H1 (cell line): ENCODE results near the gene ADK. TPM values are rescaled to one million over a fixed set of nuclear protein-coding genes. Genes with fewer than 3 reads are reported as not detected.

Experiments
- CTCF ChIA-PET: fragments of 300-600 bp; sonication (Branson Sonifier 250); formaldehyde crosslinking; loops from one replicate; lab custom pipeline; 2021; ENCODE audit not compliant: partially characterized antibody; lab: Charles Lee
- POLR2A ChIA-PET: fragments of 300-600 bp; sonication (Branson Sonifier 250); formaldehyde crosslinking; loops from one replicate; lab custom pipeline; 2021; ENCODE audit warnings: inconsistent platforms; ENCODE audit not compliant: partially characterized antibody; lab: Charles Lee
- DNase-seq, 2 experiments: peaks; one replicate each; pipeline versions ENCODE4 v3.0.0 to v3.0.0-alpha.2; 2010 to 2022; ENCODE audit warnings: low spot score in 2 of 2, low read depth in 1 of 2, mixed read lengths in 1 of 2
- FAIRE-seq: peaks from 2 replicates; lab custom pipeline; 2011; peaks lifted over from hg19 to GRCh38; lab: Jason Lieb, UNC
- H2AFZ ChIP-seq: 2 replicates; pipeline ENCODE4 v1.8.1; 2012; ENCODE audit warnings: low read length, inconsistent platforms
- H2AK5ac ChIP-seq: 2 replicates; pipeline ENCODE4 v1.6.1; 2013; ENCODE audit warnings: low read depth, low read length
- H2BK120ac ChIP-seq: replicated peaks from 2 replicates; pipeline ENCODE3; 2013; ENCODE audit warnings: low read depth, low read length, inconsistent platforms
- H2BK12ac ChIP-seq: 2 replicates; pipeline ENCODE4 v1.6.1; 2013; ENCODE audit warnings: low read depth, low read length
- H2BK15ac ChIP-seq: 2 replicates; pipeline ENCODE4 v1.6.1; 2013; ENCODE audit warnings: low read length
- H2BK20ac ChIP-seq: 2 replicates; pipeline ENCODE4 v1.6.1; 2013; ENCODE audit warnings: low read length
- H2BK5ac ChIP-seq: 2 replicates; pipeline ENCODE4 v1.6.1; 2013; ENCODE audit warnings: low read depth, low read length
- H3K14ac ChIP-seq: 2 replicates; pipeline ENCODE4 v1.6.1; 2013; ENCODE audit warnings: inconsistent platforms; ENCODE audit not compliant: insufficient read length
- H3K18ac ChIP-seq: 2 replicates; pipeline ENCODE4 v1.6.1; 2013; ENCODE audit warnings: low read length; ENCODE audit errors: extremely low read depth
- H3K23ac ChIP-seq: 2 replicates; pipeline ENCODE4 v1.6.1; 2013; ENCODE audit warnings: inconsistent platforms; ENCODE audit not compliant: insufficient read length
- H3K23me2 ChIP-seq: 2 replicates; pipeline ENCODE4 v1.6.1; 2013; ENCODE audit warnings: low read depth, low read length
- H3K27ac ChIP-seq: 2 replicates; pipeline ENCODE4 v1.6.1; 2011; ENCODE audit warnings: low read depth, low read length, inconsistent platforms
- H3K27me3 ChIP-seq, 4 experiments: replicated peaks in 1 of 4; 1 replicate in 1 of 4; 2 replicates in 3 of 4; pipeline versions ENCODE4 v1.6.1 to v1.8.1; 2011 to 2013; ENCODE audit warnings: low read length in 3 of 4, mild to moderate bottlenecking in 3 of 4, inconsistent platforms in 2 of 4, mixed read lengths in 2 of 4, moderate library complexity in 1 of 4; ENCODE audit not compliant: control insufficient read depth in 3 of 4, insufficient read depth in 3 of 4; ENCODE audit errors: extremely low read depth in 1 of 4
- H3K36me3 ChIP-seq, 4 experiments: 2 replicates each; pipeline versions ENCODE4 v1.6.1 to v1.8.1; 2011 to 2013; ENCODE audit warnings: mild to moderate bottlenecking in 4 of 4, low read length in 3 of 4, moderate library complexity in 2 of 4, control low read depth in 1 of 4, inconsistent platforms in 1 of 4; ENCODE audit not compliant: insufficient read depth in 4 of 4, control insufficient read depth in 2 of 4
- H3K4ac ChIP-seq: replicated peaks from 2 replicates; pipeline ENCODE3; 2013; ENCODE audit warnings: low read length, low read depth, mixed read lengths, inconsistent platforms; ENCODE audit not compliant: insufficient read length
- H3K4me1 ChIP-seq, 4 experiments: replicated peaks in 1 of 4; 1 replicate in 1 of 4; 2 replicates in 3 of 4; pipeline versions ENCODE4 v1.6.1 to v1.8.1; 2011 to 2013; ENCODE audit warnings: low read length in 3 of 4, inconsistent platforms in 2 of 4, mixed read lengths in 1 of 4; ENCODE audit not compliant: insufficient read depth in 4 of 4, control insufficient read depth in 3 of 4
- H3K4me2 ChIP-seq, 2 experiments: 2 replicates each; pipeline versions ENCODE4 v1.6.1 to v1.8.1; 2011 to 2013; ENCODE audit warnings: low read depth in 2 of 2, low read length in 2 of 2, control low read depth in 1 of 2, inconsistent platforms in 1 of 2, mild to moderate bottlenecking in 1 of 2; ENCODE audit not compliant: insufficient read depth in 1 of 2
- H3K4me3 ChIP-seq, 4 experiments: fragments of 200-600, 300-600 bp in 1 of 4; sonication (generic), shearing (Covaris generic), sonication (Bioruptor Twin) in 1 of 4; 2 replicates each; pipeline versions ENCODE4 v1.5.1 to v1.8.1; 2011 to 2016; ENCODE audit warnings: low read length in 4 of 4, low read depth in 3 of 4, control low read depth in 2 of 4, inconsistent platforms in 2 of 4, mild to moderate bottlenecking in 2 of 4, mixed read lengths in 1 of 4, moderate library complexity in 1 of 4; ENCODE audit not compliant: insufficient read depth in 2 of 4; ENCODE audit errors: extremely low read depth in 1 of 4
- H3K56ac ChIP-seq: replicated peaks from 2 replicates; pipeline ENCODE3; 2013; ENCODE audit warnings: low read depth, mild to moderate bottlenecking, mixed read lengths, low read length, inconsistent platforms; ENCODE audit not compliant: insufficient read length
- H3K79me1 ChIP-seq: 2 replicates; pipeline ENCODE4 v1.6.1; 2013; ENCODE audit warnings: low read depth, low read length, control low read depth
- H3K79me2 ChIP-seq, 2 experiments: 2 replicates each; pipeline versions ENCODE4 v1.6.1 to v1.8.1; 2012 to 2013; ENCODE audit warnings: low read length in 2 of 2, mild to moderate bottlenecking in 2 of 2, inconsistent platforms in 1 of 2; ENCODE audit not compliant: insufficient read depth in 2 of 2, control insufficient read depth in 1 of 2
- H3K9ac ChIP-seq, 4 experiments: replicated peaks in 1 of 4; 1 replicate in 1 of 4; 2 replicates in 3 of 4; pipeline versions ENCODE4 v1.6.1 to v1.8.1; 2011 to 2013; ENCODE audit warnings: low read depth in 3 of 4, low read length in 3 of 4, control low read depth in 2 of 4, mild to moderate bottlenecking in 2 of 4, moderate library complexity in 2 of 4, inconsistent platforms in 1 of 4; ENCODE audit errors: extremely low read depth in 1 of 4
- H3K9me3 ChIP-seq, 2 experiments: 2 replicates each; pipeline versions ENCODE4 v1.6.1 to v1.8.1; 2012 to 2013; ENCODE audit warnings: mild to moderate bottlenecking in 2 of 2, moderate library complexity in 2 of 2, control low read depth in 1 of 2, inconsistent platforms in 1 of 2, low read depth in 1 of 2, low read length in 1 of 2, mixed read lengths in 1 of 2; ENCODE audit not compliant: insufficient read depth in 2 of 2
- H4K20me1 ChIP-seq, 2 experiments: replicated peaks in 1 of 2; 2 replicates each; pipeline versions ENCODE3 to v1.8.1; 2011 to 2013; ENCODE audit warnings: inconsistent platforms in 2 of 2, low read length in 2 of 2, mild to moderate bottlenecking in 1 of 2; ENCODE audit not compliant: insufficient read depth in 2 of 2, control insufficient read depth in 1 of 2
- H4K5ac ChIP-seq: 2 replicates; pipeline ENCODE4 v1.6.1; 2013; ENCODE audit warnings: low read length, low read depth, mixed read lengths, inconsistent platforms; ENCODE audit not compliant: insufficient read length
- H4K8ac ChIP-seq: 2 replicates; pipeline ENCODE4 v1.8.0; 2013; ENCODE audit warnings: mild to moderate bottlenecking, moderate library complexity, low read length, inconsistent platforms; ENCODE audit not compliant: insufficient read depth; ENCODE audit errors: extremely low read depth
- H4K91ac ChIP-seq: replicated peaks from 2 replicates; pipeline ENCODE3; 2013; ENCODE audit warnings: low read length, mixed read lengths, inconsistent platforms; ENCODE audit not compliant: insufficient read length
- ATF3 ChIP-seq: IDR thresholded peaks from 2 replicates; pipeline ENCODE4 v1.6.1; 2011; ENCODE audit warnings: low read depth, mild to moderate bottlenecking, low read length; ENCODE audit not compliant: insufficient read depth
- CEBPB ChIP-seq: IDR thresholded peaks from 2 replicates; pipeline ENCODE4 v1.6.1; 2012; ENCODE audit warnings: low read depth, low read length
- CHD2 ChIP-seq: IDR thresholded peaks from 2 replicates; pipeline ENCODE4 v1.6.1; 2012; ENCODE audit warnings: low read length, improper control_type of control experiment
- CTBP2 ChIP-seq: IDR thresholded peaks from 2 replicates; pipeline ENCODE4 v1.7.0; 2011; ENCODE audit warnings: borderline replicate concordance, mild to moderate bottlenecking, moderate library complexity, mixed read lengths, low read length; ENCODE audit not compliant: insufficient read depth, insufficient read length
- NRF1 ChIP-seq: IDR thresholded peaks from 2 replicates; pipeline ENCODE4 v1.6.1; 2011; ENCODE audit warnings: mild to moderate bottlenecking, low read depth, low read length, improper control_type of control experiment
- PHF8 ChIP-seq: fragments of 200-600 bp; sonication (generic); conservative IDR thresholded peaks from 2 replicates; pipeline ENCODE4 v1.7.1; 2012; ENCODE audit warnings: low read depth, mild to moderate bottlenecking, inconsistent platforms, low read length, moderate library complexity
- POLR2AphosphoS5 ChIP-seq: IDR thresholded peaks from 2 replicates; pipeline ENCODE4 v1.6.1; 2011; ENCODE audit warnings: low read depth, low read length
- POU5F1 ChIP-seq: IDR thresholded peaks from 2 replicates; pipeline ENCODE4 v1.6.1; 2011; ENCODE audit warnings: low read depth, mild to moderate bottlenecking, low read length, moderate library complexity
- RNF2 ChIP-seq: fragments of 200-900, 300-1000 bp; sonication (generic); IDR thresholded peaks from 2 replicates; pipeline ENCODE4 v1.7.1; 2016; ENCODE audit warnings: borderline replicate concordance, low read depth, mild to moderate bottlenecking, antibody characterized with exemption, low read length; ENCODE audit not compliant: poor library complexity, severe bottlenecking; ENCODE audit errors: missing control alignments
- TAF1 ChIP-seq: IDR thresholded peaks from 2 replicates; pipeline ENCODE4 v1.6.1; 2011; ENCODE audit warnings: mild to moderate bottlenecking, low read depth, low read length
- TBP ChIP-seq: IDR thresholded peaks from 2 replicates; pipeline ENCODE4 v1.6.1; 2011; ENCODE audit warnings: low read depth, low read length, improper control_type of control experiment
- TCF12 ChIP-seq: IDR thresholded peaks from 2 replicates; pipeline ENCODE4 v1.6.1; 2011; ENCODE audit warnings: low read depth, mild to moderate bottlenecking, low read length
- YY1 ChIP-seq: IDR thresholded peaks from 2 replicates; pipeline ENCODE4 v1.6.1; 2011; ENCODE audit warnings: low read depth, mild to moderate bottlenecking, low read length
- ZNF274 ChIP-seq: IDR thresholded peaks from 2 replicates; pipeline ENCODE4 v1.7.0; 2012; ENCODE audit warnings: low read length, borderline replicate concordance; ENCODE audit errors: extremely low read depth
- polyA plus RNA-seq, 7 experiments: library from polyadenylated mRNA; depleted of rRNA in 3 of 7; stranded (reverse) in 5 of 7; unstranded in 2 of 7; fragments of >200 nt in 5 of 7; fragments of 200-250 nt in 2 of 7; gene quantifications; 1 replicate in 5 of 7; 2 replicates in 1 of 7; 4 replicates in 1 of 7; pipeline versions ENCODE4 v1.2.1 to v1.2.3, GENCODE V29; 2011 to 2013; ENCODE audit warnings: missing spikeins in 2 of 7, mixed read lengths in 2 of 7
- total RNA-seq: library from RNA; stranded (reverse); fragmentation: NEBNext Ultra II Directional; extraction: Animal tissue kit (Norgen Biotek cat#: 25700); gene quantifications from 2 replicates; pipeline ENCODE4 v1.2.1, GENCODE V29; 2021

Gene ADK
- total and polyA plus RNA-seq, 2 of the 8 experiments (the other 6 are each of a cell fraction or from before 2014, with no cell fraction given), result 12.3 to 42.4 TPM

- Histone ChIP-seq H4K8ac (no peak overlapping the region), H4K5ac (no peak overlapping the region), H3K56ac (no peak overlapping the region), H3K9me3 (peaks cover 0 to 3% of the 10 kb centered on the region in 2 experiments; a peak in 2 of 4 replicates), H3K23ac (no peak overlapping the region), H3K23me2 (no peaks in the 10 kb centered on the region), H2AFZ (no peak overlapping the region), H3K4me3 (no peak overlapping the region), H2BK12ac (no peak overlapping the region), H3K36me3 (no peaks in the 10 kb centered on the region), H2BK15ac (no peak overlapping the region), H3K79me2 (no peaks in the 10 kb centered on the region), H2BK120ac (no peak overlapping the region), H3K4ac (no peak overlapping the region), H2BK20ac (no peak overlapping the region), H2BK5ac (no peak overlapping the region), H3K9ac (no peak overlapping the region), H4K20me1 (no peaks in the 10 kb centered on the region), H2AK5ac (no peak overlapping the region), H3K4me2 (no peak overlapping the region), H3K4me1 (peaks cover 0 to 3% (median under 1%) of the 10 kb centered on the region in 4 experiments; a peak in 1 of 7 replicates), H3K18ac (no peak overlapping the region), H3K14ac (no peak overlapping the region), H3K27ac (no peak overlapping the region), H3K79me1 (no peaks in the 10 kb centered on the region), H4K91ac (no peak overlapping the region), H3K27me3 (no peaks in the 10 kb centered on the region)
- CTCF ChIA-PET, result interaction anchor here (0.6 to 1.1 kb wide), 2 partner anchors 8 to 382 kb away, joined by 3 to 4 read pairs; no protein-coding TSS in a partner anchor
- TF ChIP-seq POLR2AphosphoS5 (no peak), PHF8 (no peak), CTBP2 (no peak), CEBPB (no peak), NRF1 (no peak), POU5F1 (no peak), TAF1 (no peak), CHD2 (no peak), RNF2 (no peak), TBP (no peak), YY1 (no peak), TCF12 (no peak), ZNF274 (no peak), ATF3 (no peak)
- POLR2A ChIA-PET, result no interaction called here
- DNase-seq (no peak), FAIRE-seq (no peak)
Measured at GRCh38 chr10:74634995-74635536, 484.0 kb downstream of the ADK start.
